Pulmonary artery endothelial cell (primary cell): ENCODE results near the gene ZNF710. TPM values are rescaled to one million over a fixed set of nuclear protein-coding genes. Genes with fewer than 3 reads are reported as not detected.
"Not testable (repeated sequence)": the region's sequence is repeated elsewhere in the genome, so short reads cannot be mapped to it uniquely, and the experiment has no call there.

Experiments used
- DNase-seq: peaks from one replicate; pipeline ENCODE4 v3.0.0-alpha.2; 2011; ENCODE audit warnings: low read depth, low spot score
- total RNA-seq: library from RNA; depleted of rRNA; stranded (reverse); fragments of >200 nt; gene quantifications from 2 replicates; pipeline ENCODE4 v1.2.3, GENCODE V29; 2014

ZNF710 gene
- total RNA-seq, 1 donor from 2014 or later = 16.0 TPM

DNA sequence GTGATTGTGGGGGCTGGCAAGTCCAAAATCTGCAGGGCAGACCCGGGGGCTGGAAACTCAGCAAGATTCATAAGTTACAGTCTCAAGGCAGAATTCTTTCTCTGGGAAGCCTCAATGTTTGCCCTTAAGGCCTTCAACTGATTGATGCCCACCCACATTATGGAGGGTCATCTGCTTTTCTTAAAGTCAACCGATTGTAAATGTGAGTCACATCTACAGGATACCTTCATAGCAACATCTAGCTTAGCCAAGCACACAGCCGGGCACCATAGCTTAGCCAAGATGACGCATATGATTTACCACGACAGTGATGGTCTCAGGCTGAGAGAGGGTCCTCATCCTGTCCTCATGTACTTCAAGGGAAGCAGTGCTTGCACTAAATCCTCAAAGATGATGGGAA, 57.7 kb downstream of the ZNF710 start:
- no peak for DNase-seq

DNA sequence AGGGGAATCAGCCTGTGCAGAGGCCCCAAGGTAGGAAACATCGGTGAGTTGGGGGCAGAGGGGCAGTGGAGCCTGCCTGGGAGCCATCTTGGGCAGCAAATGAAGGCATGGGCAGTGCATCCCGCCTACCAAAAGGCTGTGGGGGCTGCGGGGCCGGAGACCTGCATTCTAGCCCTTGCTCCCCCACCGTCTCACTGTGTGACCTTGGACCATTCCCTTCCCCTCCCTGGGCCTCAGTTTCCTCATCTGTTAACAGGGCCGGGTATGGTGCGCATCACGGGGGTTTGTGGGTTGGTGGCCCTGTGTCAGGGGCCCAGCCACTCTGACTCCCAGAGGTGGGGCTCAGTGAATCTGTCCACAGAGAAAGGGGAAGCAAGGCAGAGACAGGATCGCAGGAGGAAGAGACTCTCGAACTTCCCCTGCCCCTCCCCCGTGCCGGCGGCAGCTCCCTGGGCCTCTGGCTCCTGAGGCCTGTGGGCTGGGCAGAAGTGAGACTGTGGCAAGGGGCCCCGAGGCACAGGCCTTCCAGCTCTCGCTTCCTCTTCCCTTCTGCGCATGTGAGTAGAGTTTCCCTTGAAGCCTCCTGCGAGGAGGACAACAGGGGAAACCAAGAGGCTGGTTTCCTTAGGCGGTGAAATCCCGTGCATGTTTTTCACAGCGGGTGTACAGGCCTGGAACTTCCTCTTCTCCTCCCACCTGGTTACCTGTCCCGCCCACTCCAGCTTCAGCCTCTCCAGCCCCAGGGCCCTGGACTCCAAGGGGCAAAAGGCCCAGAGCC, 58.3 kb downstream of the ZNF710 start:
- no peak for DNase-seq

DNA sequence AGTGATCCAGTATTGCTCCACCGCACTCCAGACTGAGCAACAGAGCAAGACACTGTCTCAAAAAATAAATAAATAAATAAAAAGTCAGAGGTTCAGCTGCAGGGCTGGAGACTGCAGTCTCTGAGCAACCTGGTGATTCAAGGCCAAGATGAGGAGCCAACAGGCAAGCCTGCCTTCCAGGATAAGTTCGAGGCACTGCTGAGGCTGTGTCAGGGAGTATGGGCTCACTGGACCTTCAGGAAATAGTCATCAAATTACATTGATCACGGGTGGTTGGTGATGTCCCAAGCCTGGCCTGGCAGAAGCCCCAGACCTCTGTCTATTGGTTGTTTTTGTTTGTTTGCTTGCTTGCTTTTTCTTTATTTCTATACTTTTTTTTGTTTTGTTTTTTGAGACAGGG, 59.7 kb downstream of the ZNF710 start:
- DNase-seq = no peak

DNA sequence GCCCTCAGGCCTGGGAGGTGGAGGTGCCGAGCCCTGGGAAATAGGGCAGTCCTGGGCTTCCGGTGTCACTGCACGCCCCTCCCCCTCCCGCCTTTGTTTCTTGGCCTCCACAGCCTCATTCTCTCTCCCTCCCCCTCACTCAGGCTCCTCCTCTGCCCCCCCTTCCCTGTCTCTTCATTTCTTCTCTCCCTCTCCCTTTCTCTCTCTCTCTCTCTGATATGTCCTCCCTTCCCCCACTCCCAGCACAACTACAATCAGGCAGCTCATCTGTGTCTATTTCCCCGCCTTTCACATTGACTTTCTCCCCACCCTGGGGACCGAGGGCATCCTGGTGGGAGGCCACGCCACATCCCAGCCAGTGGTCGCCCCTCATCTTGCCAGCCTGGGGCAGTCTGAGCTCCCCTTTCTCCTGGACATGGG, 60.9 kb downstream of the ZNF710 start:
- DNase-seq = no peak

DNA sequence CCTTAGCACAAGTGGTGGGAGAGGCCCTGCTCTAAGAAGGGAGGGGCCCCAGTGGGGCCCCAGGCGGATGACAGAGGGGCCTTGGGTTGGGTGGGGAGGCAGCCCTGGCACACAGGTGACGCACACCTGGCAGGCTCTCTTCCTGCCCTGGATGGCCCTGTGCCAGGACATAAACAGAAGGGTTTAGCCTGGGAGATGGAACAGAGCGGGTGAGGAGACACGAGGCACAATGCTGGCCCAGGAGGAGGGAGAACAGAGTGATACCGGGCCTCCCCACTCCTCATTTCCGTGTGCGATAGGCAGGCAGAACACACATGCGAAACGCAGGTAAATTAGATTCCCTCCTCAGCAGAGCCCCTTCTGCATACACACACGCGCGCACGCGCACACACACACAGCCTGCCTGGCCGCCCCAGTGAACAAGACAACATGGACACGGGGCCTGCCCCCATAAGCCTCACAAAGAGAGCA, 61.4 kb downstream of the ZNF710 start:
- DNase-seq = no peak

DNA sequence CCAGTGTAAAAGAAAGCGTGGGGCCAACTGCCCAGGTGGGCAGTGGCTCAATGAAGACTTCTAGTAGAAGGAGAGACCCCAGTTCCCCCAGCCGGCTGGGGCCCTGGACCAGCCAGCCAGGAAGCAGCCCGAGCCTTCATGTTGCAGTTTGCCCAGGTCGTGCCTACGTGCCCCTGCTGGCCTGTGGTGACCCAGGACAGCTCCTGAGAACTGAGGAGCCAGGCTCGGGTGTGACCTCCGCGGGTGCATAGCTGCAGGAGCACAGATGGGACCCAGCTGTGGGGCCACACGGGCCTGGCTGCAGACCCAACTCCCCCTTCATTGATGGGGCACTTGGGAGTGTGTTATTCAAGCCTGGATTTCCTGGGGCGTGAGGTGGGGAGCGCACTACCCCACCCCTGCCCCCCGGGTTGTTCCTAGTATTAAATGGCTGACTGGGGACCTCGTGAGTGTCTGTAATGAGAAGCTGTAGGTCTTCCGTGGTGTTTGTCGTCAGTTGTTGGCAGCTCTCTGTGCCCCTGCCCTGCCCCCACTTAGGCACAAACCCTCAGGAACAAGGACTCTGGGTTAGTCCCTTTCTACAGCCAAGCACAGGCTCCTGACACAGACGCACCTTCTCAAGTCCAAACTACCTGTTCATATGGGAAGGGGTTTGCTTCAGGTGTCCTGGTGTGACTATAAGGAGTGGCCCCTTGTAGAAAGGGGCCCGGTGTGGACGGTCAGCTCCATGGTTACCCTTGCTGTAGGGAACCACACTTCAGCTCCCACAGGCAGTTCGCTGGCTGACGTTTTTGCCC, 62.0 kb downstream of the ZNF710 start:
- no peak for DNase-seq

DNA sequence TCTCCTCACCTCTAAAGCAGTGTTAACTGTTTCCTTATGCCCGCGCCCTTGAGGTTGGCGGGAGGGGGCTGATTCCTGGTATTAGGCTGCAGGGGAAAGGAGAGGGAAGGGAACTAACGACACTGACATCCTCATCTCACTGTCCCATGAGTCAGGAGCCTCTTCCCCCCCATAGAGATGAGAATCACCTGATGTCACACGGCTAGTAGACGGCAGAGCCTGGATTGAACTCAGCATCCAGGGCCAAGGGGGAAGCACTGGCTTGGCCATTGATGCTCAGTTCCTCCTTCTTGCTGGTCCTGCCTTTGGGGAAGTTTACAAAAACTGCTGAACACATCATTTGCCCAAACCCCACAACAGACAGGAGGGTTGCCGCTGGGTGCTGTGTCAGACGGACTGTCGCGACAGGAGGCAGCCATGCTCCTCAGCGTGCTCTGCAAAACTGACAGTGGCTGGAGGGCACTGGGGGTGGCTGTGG, 62.7 kb downstream of the ZNF710 start:
- DNase-seq = no peak

DNA sequence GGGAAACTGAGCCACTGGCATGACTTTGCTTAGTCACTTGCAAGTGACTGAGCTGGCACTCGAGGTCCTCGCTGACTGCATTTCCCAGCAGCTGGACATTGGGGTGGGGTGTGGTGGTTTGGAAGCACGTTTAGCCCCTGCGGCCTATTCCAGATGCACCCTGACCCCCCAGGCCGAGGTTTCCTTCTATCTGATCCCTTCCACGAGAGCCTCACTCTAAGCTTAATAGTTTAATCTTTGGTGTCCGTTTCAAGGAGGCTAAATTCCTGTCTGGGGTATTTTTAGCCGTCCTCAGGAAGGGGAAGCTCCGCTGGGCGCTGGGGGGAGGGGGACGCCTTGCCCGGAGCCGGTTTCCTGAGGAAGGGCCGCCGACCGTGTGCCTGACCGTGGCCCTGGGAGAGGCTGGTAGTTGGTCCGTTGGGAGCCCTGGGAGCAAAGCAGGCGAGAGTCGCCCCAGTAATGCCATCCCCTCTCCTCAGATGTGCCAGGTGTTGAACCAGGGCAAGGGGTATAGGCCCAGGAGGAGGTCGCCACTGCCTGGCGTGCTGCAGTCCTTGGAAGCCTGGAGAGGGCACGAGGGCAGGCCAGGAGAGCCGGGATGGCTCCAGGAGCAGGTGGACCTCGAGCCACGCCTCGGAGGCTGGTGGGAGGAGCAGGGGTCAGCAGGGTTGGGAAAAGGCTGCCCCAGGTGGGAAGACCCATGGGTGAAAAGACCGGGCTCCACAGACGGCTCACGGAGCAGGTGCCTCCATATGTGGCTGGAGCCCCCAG, 64.0 kb downstream of the ZNF710 start:
- DNase-seq = no peak

DNA sequence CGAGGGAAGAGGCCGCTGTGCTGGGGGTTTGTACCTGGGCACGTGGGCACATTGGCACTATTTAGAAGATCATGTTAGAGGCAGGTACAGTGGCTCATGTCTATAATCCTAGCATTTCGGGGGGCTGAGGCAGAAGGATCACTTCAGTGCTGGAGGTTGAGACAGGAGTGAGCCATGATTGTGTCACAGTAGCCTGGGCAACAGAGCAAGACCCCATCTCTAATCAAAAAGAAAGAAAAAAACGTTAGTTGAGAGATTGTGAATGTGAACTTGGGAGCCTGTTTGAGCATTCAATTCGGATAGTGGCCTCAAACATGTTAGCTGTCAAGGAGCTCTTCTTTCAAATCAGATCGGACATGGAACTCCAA, 64.5 kb downstream of the ZNF710 start:
- DNase-seq = no peak

DNA sequence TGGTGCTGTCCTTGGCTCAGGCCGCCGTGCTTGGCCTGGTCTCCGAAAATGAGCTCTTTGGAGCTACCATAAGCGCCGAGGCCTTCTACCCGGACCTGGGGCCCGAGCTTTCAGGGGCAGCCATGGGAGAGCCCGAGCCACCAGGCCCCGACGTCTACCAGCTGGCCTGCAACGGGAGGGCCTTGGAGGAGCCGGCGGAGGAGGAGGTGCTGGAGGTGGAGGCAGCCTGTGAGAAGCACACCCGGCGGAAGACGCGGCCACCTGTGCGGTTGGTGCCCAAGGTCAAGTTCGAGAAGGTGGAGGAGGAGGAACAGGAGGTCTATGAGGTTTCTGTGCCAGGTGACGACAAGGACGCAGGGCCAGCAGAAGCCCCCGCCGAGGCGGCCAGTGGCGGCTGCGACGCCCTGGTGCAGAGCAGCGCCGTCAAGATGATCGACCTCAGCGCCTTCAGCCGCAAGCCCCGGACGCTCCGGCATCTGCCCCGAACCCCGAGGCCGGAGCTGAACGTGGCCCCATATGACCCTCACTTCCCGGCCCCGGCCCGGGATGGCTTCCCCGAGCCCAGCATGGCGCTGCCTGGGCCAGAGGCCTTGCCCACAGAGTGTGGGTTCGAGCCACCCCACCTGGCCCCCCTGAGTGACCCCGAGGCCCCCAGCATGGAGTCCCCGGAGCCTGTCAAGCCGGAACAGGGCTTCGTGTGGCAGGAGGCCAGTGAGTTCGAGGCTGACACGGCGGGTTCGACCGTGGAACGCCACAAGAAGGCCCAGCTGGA, 66.2 kb downstream of the ZNF710 start:
- DNase-seq = no peak

DNA sequence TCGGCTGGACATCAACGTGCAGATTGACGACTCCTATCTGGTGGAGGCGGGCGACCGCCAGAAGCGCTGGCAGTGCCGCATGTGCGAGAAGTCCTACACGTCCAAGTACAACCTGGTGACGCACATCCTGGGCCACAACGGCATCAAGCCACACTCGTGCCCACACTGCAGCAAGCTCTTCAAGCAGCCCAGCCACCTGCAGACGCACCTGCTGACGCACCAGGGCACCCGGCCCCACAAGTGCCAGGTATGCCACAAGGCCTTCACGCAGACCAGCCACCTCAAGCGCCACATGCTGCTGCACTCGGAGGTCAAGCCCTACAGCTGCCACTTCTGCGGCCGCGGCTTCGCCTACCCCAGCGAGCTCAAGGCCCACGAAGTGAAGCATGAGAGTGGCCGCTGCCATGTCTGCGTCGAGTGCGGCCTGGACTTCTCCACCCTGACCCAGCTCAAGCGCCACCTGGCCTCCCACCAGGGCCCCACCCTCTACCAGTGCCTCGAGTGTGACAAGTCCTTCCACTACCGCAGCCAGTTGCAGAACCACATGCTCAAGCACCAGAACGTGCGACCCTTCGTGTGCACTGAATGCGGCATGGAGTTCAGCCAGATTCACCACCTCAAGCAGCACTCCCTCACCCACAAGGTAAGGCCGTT, 67.0 kb downstream of the ZNF710 start:
- DNase-seq = no peak

DNA sequence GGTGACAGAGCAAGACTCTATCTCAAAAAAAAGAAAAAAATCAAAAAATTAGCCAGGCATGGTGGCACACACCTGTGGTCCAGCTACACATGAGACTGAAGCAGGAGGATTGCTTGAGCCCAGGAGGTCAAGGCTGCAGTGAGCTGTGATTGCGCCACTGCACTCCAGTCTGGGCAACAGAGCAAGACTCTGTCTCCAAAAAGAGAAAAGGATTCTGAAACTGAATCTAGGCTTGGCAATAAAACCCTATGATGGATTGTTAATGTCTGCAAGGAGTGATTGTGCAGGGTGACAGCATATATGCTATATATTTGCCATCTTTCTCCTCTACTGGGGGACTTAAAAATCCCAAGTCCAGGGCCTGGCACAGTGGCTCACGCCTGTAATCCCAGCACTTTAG, 69.5 kb downstream of the ZNF710 start:
- not testable (repeated sequence) for DNase-seq

DNA sequence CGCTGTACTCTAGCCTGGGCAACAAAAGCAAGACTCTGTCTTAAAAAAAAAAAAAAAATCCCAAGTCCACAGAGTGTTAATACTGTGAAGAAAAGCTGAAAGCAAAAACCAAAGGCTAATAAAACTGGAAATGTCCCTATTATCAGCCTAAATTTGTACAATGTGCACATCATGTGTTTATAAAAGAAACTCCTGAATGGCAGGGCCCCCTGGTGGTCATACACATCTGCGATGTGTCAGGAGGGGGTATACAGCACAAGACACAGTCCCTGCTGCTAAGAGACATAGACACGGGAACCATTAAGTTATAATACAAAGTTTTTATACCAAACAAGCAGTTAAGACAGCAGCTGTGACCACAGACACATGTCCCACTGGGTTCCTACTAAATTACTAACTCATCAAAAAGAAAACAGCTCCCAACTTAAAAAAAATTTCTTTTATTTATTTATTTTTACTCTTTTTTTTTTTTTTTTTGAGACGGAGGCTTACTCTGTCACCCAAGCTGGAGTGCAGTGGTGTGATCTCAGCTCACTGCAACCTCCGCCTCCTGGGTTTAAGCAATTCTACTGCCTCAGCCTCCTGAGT, 70.2 kb downstream of the ZNF710 start:
- DNase-seq = peak; percentile 72

DNA sequence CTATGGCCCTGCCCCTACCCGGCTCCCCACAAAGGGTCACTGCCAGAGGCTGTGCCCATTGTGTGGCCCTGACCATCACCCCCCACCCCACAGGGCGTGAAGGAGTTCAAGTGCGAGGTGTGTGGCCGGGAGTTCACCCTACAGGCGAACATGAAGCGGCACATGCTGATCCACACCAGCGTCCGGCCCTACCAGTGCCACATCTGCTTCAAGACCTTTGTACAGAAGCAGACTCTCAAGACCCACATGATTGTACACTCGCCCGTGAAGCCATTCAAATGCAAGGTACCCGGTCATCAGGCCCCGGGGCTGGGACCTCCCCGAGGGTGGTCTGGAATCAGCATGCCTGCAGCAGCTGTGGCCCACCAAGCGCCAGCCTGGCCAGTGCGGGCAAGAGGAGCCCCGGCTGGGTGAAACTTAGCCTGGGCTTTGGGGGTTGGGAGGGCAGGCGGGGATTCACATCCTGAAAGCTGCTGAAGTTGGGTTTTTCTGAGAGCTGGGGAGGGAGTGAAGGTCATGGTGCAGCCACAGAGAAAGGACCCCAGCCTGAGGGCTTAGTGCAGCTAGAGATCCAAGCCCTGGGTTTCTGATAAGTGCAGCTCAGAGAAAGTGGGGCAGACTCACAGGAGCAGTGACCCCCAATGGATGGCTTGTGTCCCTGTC, 72.0 kb downstream of the ZNF710 start:
- DNase-seq = no peak

DNA sequence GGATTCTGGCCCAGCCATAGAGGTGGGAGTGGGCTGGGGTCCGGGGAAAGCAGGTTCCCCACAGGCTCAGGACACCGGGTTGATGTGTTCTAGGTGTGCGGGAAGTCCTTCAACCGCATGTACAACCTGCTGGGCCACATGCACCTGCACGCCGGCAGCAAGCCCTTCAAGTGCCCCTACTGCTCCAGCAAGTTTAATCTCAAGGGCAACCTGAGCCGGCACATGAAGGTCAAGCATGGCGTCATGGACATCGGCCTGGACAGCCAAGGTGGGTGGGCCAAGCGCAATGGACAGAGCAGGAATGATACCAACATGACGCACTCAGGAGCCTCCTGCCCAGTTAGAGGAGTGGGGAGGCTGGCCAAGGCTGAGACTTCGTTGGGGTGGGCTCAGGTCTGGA, 72.9 kb downstream of the ZNF710 start:
- no peak for DNase-seq

DNA sequence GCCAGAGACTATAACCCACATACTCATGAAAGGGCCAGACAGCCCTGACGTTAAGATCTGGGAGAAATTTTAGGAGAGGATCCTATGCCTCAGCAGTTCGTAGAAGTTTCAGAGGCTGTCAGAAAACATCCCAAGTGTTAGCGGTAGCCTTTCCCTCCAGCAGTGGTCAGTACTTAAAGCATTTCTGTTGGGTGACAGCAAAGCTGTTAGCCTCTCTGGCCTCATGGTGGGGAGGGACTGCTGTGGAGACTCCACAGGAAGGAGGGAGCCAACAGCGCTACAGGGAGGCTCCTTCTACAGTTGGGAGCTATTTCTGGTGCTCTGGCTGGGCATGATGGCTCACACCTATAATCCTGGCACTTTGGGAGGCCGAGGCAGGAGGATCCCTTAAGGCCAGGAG, 73.8 kb downstream of the ZNF710 start:
- DNase-seq = no peak

DNA sequence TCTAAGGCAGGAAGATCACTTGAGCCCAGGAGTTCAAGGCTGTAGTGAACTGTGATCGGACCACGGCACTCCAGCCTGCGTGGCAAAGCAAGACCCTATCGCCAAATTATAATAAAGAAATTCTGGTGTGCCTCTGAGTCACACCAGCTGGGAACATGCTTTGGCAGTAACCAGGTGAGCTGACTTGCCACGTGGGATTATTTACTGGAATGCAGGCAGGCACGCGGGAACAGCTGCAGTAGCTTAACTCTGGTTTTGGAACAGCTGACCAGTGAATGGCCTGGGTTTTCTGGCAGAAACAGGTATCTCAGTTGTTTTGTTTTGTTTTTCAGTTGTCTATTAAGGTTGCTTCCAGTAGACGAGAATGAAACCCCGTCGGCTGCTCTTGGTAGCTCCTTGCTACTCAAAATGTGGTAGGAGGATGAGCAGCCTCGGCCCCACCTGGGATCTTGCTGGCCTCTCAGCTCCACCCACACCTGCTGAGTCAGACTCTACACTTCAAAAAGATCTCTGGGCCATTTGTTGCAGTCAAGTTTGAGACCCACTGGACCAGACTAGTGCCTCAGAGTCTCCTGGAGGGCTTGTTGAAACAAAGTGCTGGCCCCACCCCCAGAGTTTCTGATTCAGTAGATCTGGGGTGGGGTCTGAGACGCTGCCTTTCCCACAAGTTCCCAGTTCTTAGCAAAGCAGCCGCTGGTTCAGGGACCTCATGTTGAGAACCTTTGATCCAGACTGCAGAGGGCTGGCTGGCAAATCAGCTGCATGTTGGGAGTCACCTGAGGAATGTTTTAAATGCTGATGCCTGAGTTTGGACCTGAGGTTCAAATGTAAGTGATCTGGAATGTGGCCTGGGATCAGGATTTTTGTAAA, 74.5 kb downstream of the ZNF710 start:
- no peak for DNase-seq

DNA sequence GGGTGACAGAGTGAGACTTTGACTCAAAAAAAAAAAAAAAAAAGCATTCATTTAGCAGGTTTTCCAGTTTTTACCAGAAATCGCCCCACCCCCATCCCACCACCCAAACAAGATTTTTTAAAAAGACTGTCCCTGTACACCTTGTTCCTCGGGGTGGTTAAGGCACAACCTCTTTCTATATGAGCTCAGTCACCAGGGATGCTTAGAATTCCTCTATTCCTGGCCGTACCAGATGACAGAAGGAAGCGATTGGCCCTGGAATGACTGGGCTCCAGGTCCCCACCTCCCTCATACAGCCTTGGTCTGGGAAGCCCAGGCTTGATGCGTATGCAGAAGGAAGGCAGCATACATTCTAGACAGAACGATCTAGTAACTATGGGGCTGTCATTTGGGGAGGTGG, 75.6 kb downstream of the ZNF710 start:
- DNase-seq = no peak

DNA sequence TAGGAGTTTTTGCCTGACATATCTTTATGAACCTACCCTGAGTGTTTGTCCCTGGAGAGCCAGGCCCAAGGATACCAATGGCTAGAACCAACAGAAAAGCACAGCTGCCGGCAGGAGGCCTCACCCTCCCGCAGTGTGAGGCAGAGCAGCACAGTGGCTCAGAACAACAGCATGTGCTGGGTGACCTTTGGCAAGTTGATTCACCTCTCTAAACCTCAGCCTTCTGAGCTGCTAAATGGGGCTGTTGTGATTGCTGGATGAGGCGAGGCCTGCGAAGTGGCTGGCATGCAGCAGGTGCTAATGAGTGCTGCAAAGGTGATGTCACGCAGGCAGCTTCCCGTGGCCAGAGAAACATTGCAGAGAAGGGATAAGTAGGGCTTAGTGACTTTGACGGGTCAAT, 77.8 kb downstream of the ZNF710 start:
- DNase-seq = no peak
